ENCODE measurements around the gene RAB11A. TPM values are rescaled to one million over a fixed set of nuclear protein-coding genes. Genes with fewer than 3 reads are reported as not detected.

RAB11A gene
- total and polyA plus RNA-seq, 2 donors (not counting 1 experiment from before 2014, with no cell fraction given) = 83.2 to 126 TPM

DNA sequence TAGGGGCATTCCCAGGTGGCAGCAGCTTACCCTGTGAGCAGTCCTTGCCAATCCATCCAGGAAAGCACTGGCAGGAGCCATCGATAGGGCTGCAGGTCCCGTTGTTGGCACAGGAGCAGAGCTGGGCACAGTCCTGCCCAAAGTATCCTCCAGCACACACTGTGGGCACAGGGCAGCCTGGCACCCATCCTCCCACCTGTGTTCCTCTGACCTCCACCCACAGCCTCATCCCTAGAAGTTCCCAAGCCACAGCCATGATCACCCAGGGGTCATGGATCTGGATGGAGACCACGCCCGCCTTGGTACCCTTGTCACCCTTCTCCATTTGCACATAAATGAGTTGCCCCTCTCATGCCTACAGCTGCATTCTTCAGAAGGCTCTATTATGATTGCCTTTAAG, 48.6 kb downstream of the RAB11A start:
- Histone ChIP-seq H3K4me1 (ENCODE audit: control insufficient read depth in 2 of 2, insufficient read depth in 2 of 2, low read length in 2 of 2) (peaks cover 76% of the 10 kb centered on the region in 2 donors), H3K4me2 (replicated peaks; ENCODE audit: low read depth, low read length, poor library complexity, severe bottlenecking) (peak overlapping the region; percentile 65), H3K9ac (ENCODE audit: low read length) (peak overlapping the region; percentile 16), H3K27me3 (replicated peaks in 1 of 4; ENCODE audit: control extremely low read depth in 1 of 4, control insufficient read depth in 3 of 4, insufficient read depth in 4 of 4, low read length in 3 of 4) (no peaks in the 10 kb centered on the region), H3K36me3 (replicated peaks in 1 of 2; ENCODE audit: control extremely low read depth in 1 of 2, control insufficient read depth in 1 of 2, extremely low read depth in 1 of 2, insufficient read depth in 2 of 2, low read length in 1 of 2) (no peaks in the 10 kb centered on the region), H3K79me2 (ENCODE audit: control insufficient read depth, insufficient read depth, low read length) (peaks cover 16% of the 10 kb centered on the region), H4K20me1 (ENCODE audit: control insufficient read depth, insufficient read depth, low read length, poor library complexity, severe bottlenecking) (peaks cover 5% of the 10 kb centered on the region), H3K4me3 (ENCODE audit: control extremely low read depth in 1 of 5, extremely low read depth in 1 of 5, insufficient read depth in 1 of 5, low read depth in 2 of 5, low read length in 4 of 5) (no peak overlapping the region), H3K27ac (ENCODE audit: low read length in 2 of 2) (peak overlapping the region in 1 of 2 donors; percentile 73), H2AFZ (ENCODE audit: insufficient read depth, low read depth, low read length, poor library complexity, severe bottlenecking) (no peak overlapping the region), H3K9me3 (ENCODE audit: control extremely low read depth in 1 of 3, control insufficient read depth in 2 of 3, insufficient read depth in 1 of 3, low read length in 2 of 3) (no peaks in the 10 kb centered on the region)
- H3K27ac Mint-ChIP-seq = peak overlapping the region; percentile 27
- H3K9me3 Mint-ChIP-seq (ENCODE audit: insufficient read depth) = no peaks in the 10 kb centered on the region
- H3K4me3 Mint-ChIP-seq = no peak overlapping the region
- ATAC-seq (ENCODE audit: low read depth) (no peak), DNase-seq (no peak)
- ChIA-PET CTCF (interaction anchor here (1.1 to 1.5 kb wide), 2 partner anchors 16 to 48 kb away, joined by 5 to 8 read pairs; partner anchors contain the start of gene RAB11A), POLR2A (no interaction called here)
- no peaks in the 10 kb centered on the region for H3K27me3 Mint-ChIP-seq
- intact Hi-C loops (cut with micrococcal nuclease) = loop anchor here (1.0 to 5.0 kb wide), 2 partner anchors 16 to 579 kb away; partner anchors contain the start of gene SNAPC5
- 100% methylated on average over 4 of the region's 4 CpGs for WGBS (ENCODE audit: insufficient coverage)
- H3K4me1 Mint-ChIP-seq = peaks cover 80% of the 10 kb centered on the region
- TF ChIP-seq EZH2 (IDR thresholded peaks at IDR 0.05; ENCODE audit: borderline replicate concordance, insufficient read depth, low read depth, low read length, poor library complexity, severe bottlenecking) = no peak
- TF ChIP-seq, protein P1, sequence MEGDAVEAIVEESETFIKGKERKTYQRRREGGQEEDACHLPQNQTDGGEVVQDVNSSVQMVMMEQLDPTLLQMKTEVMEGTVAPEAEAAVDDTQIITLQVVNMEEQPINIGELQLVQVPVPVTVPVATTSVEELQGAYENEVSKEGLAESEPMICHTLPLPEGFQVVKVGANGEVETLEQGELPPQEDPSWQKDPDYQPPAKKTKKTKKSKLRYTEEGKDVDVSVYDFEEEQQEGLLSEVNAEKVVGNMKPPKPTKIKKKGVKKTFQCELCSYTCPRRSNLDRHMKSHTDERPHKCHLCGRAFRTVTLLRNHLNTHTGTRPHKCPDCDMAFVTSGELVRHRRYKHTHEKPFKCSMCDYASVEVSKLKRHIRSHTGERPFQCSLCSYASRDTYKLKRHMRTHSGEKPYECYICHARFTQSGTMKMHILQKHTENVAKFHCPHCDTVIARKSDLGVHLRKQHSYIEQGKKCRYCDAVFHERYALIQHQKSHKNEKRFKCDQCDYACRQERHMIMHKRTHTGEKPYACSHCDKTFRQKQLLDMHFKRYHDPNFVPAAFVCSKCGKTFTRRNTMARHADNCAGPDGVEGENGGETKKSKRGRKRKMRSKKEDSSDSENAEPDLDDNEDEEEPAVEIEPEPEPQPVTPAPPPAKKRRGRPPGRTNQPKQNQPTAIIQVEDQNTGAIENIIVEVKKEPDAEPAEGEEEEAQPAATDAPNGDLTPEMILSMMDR (IDR thresholded peaks at IDR 0.05) = no peak

GRCh38 chr15:65918357-65918920, 49.1 kb downstream of the RAB11A start:
- no peak for TF ChIP-seq EZH2 (IDR thresholded peaks at IDR 0.05; ENCODE audit: borderline replicate concordance, insufficient read depth, low read depth, low read length, poor library complexity, severe bottlenecking)
- TF ChIP-seq, protein P1 (IDR thresholded peaks at IDR 0.05) = no peak
- Histone ChIP-seq H3K27me3 (replicated peaks in 1 of 4; ENCODE audit: control extremely low read depth in 1 of 4, control insufficient read depth in 3 of 4, insufficient read depth in 4 of 4, low read length in 3 of 4) (no peaks in the 10 kb centered on the region), H3K4me2 (replicated peaks; ENCODE audit: low read depth, low read length, poor library complexity, severe bottlenecking) (peak overlapping the region; percentile 65), H2AFZ (ENCODE audit: insufficient read depth, low read depth, low read length, poor library complexity, severe bottlenecking) (no peak overlapping the region), H3K4me3 (ENCODE audit: control extremely low read depth in 1 of 5, extremely low read depth in 1 of 5, insufficient read depth in 1 of 5, low read depth in 2 of 5, low read length in 4 of 5) (no peak overlapping the region), H4K20me1 (ENCODE audit: control insufficient read depth, insufficient read depth, low read length, poor library complexity, severe bottlenecking) (peaks cover 5% of the 10 kb centered on the region), H3K36me3 (replicated peaks in 1 of 2; ENCODE audit: control extremely low read depth in 1 of 2, control insufficient read depth in 1 of 2, extremely low read depth in 1 of 2, insufficient read depth in 2 of 2, low read length in 1 of 2) (no peaks in the 10 kb centered on the region), H3K9ac (ENCODE audit: low read length) (no peak overlapping the region), H3K79me2 (ENCODE audit: control insufficient read depth, insufficient read depth, low read length) (peaks cover 16% of the 10 kb centered on the region), H3K4me1 (ENCODE audit: control insufficient read depth in 2 of 2, insufficient read depth in 2 of 2, low read length in 2 of 2) (peaks cover 76% of the 10 kb centered on the region in 2 donors), H3K9me3 (ENCODE audit: control extremely low read depth in 1 of 3, control insufficient read depth in 2 of 3, insufficient read depth in 1 of 3, low read length in 2 of 3) (no peaks in the 10 kb centered on the region), H3K27ac (ENCODE audit: low read length in 2 of 2) (no peak overlapping the region)
- intact Hi-C loops (cut with micrococcal nuclease) = loop anchor here (5.0 kb wide), 1 partner anchor 579 kb away; the partner anchor contains the start of gene SNAPC5
- Mint-ChIP-seq H3K27ac (peak overlapping the region; percentile 22), H3K4me1 (peaks cover 82% of the 10 kb centered on the region), H3K27me3 (no peaks in the 10 kb centered on the region), H3K4me3 (no peak overlapping the region), H3K9me3 (ENCODE audit: insufficient read depth) (no peaks in the 10 kb centered on the region)
- ATAC-seq (ENCODE audit: low read depth) (no peak), DNase-seq (no peak)
- ChIA-PET CTCF (interaction anchor here (1.5 kb wide), 1 partner anchor 49 kb away, joined by 8 read pairs; the partner anchor contains the start of gene RAB11A), POLR2A (no interaction called here)
- 100% methylated on average over 2 of the region's 3 CpGs for WGBS (ENCODE audit: insufficient coverage)
